Uterus (tissue), 2 donors: ENCODE results near the gene KSR2.

Source experiments
- CTCF ChIP-seq, 4 experiments: fragments of 200-600 bp in 2 of 4; fragments of 450-650 bp in 2 of 4; sonication (generic) in 2 of 4; IDR thresholded peaks; one replicate each; pipeline ENCODE4 v1.5.1; 2016 to 2019; ENCODE audit warnings: antibody characterized with exemption in 4 of 4, mild to moderate bottlenecking in 2 of 4, moderate library complexity in 1 of 4
- POLR2A ChIP-seq, 2 donors: fragments of 450-650 bp; IDR thresholded peaks; one replicate each; pipeline ENCODE4 v1.6.1; 2016; ENCODE audit warnings: antibody characterized with exemption in 2 of 2, mild to moderate bottlenecking in 1 of 2, moderate library complexity in 1 of 2

GRCh38 chr12:117538032-117538690 is 430.6 kb downstream of the KSR2 start:
- TF ChIP-seq CTCF (IDR thresholded peaks at IDR 0.05) (no peak), POLR2A (IDR thresholded peaks at IDR 0.05) (no peak)
